ENCODE results near the gene C11orf91.

C11orf91 gene

DNA sequence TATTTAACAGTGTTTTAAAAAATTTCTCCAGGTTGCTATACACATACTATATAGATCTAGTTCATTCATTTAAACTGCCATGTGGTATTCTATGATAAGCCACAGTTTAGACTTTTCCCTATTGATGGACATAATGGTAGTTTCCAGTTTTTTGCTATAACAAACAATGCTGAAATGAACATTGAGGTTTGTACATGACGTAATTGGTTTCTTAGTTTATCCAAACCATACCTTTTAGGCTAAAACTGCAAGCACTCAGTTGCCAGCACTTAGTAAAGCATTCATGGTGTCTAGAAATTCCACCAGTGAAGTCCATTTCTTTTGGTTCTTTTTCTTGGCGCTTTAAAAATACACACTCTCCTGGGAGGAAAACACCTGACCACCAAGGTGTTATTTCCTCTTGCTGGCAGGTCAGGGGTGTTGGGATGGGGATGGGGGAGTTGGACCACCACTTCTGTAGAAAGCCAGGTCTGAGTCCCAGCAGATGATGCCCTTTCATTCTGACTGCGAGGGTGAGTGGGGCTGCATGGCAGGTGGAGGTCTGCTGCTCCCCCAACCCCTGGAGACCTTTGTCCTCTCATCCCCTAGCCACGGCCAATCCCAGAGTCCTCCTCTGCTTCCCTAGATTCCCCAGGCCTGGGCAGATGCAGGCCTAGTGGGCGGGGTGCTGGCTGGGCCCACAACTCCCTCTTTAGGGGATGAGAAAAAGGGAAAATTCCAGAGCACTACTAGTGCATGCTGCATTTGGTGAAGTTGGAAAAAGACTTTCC, 41.1 kb downstream of the C11orf91 start:
- Histone ChIP-seq H3K27me3 (ENCODE audit: control insufficient read depth, insufficient read depth, low read length) (no peaks in the 10 kb centered on the region), H3K4me1 (ENCODE audit: control insufficient read depth, insufficient read depth, low read length) (no peaks in the 10 kb centered on the region), H3K36me3 (ENCODE audit: control insufficient read depth, insufficient read depth, low read length) (no peaks in the 10 kb centered on the region), H3K4me3 (ENCODE audit: low read length) (no peak overlapping the region), H3K9me3 (ENCODE audit: control insufficient read depth, insufficient read depth, low read length) (no peaks in the 10 kb centered on the region), H3K27ac (ENCODE audit: low read length) (no peak overlapping the region)
- WGBS (ENCODE audit: insufficient coverage, insufficient read length), result no CpG with 5 or more reads among the region's 5 CpGs
- DNase-seq (ENCODE audit: low read depth, low spot score), result no peak

DNA sequence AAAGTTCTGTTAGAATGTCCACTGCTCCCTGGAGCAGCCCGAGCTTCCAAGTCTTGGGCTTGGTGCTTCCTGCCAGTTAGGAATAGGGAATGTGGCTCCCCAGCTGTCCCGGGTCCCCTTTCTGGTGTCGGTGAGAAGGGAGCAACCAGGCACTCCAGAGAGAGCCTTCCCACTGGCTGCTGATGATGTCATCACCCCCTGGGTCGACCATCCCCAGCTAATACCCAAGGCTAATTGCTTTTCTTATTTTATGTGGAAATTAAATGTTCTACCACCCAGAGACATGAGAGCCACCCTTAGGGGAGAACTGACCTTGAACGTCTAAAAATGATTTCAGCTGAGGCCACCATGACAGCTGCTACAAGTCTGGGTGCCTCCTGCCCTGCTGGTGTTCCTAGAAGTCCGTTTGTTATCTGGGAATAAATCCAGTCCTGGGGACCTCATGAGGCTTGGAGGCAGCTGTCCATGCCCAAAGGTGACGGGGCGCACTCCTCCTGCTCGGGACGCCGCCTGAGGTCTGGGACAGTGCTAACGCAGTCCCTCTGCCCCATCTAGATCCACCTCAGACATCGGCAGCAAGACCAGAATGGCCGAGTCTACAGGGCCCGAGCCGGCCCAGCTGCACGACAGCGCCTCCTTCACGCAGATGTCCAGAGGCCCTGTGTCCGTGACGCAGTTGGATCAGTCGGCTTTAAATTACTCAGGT, 42.3 kb downstream of the C11orf91 start:
- Histone ChIP-seq H3K27ac (ENCODE audit: low read length) (no peak overlapping the region), H3K4me3 (ENCODE audit: low read length) (no peak overlapping the region), H3K4me1 (ENCODE audit: control insufficient read depth, insufficient read depth, low read length) (no peaks in the 10 kb centered on the region), H3K9me3 (ENCODE audit: control insufficient read depth, insufficient read depth, low read length) (no peaks in the 10 kb centered on the region), H3K27me3 (ENCODE audit: control insufficient read depth, insufficient read depth, low read length) (no peaks in the 10 kb centered on the region), H3K36me3 (ENCODE audit: control insufficient read depth, insufficient read depth, low read length) (no peaks in the 10 kb centered on the region)
- no peak for DNase-seq (ENCODE audit: low read depth, low spot score)
- WGBS (ENCODE audit: insufficient coverage, insufficient read length), result no CpG with 5 or more reads among the region's 22 CpGs

- no peaks in the 10 kb centered on the region for H3K9me3 ChIP-seq (ENCODE audit: control insufficient read depth, insufficient read depth, low read length)
- H3K4me1 ChIP-seq (ENCODE audit: control insufficient read depth, insufficient read depth, low read length), result no peaks in the 10 kb centered on the region
- no peaks in the 10 kb centered on the region; the same call in 1 of the 2 replicates for H3K27me3 ChIP-seq (ENCODE audit: control insufficient read depth, insufficient read depth, low read length)
- no peaks in the 10 kb centered on the region for H3K36me3 ChIP-seq (ENCODE audit: control insufficient read depth, insufficient read depth, low read length)
- H3K4me3 ChIP-seq (ENCODE audit: low read length), result no peak overlapping the region
- no CpG with 5 or more reads among the region's 3 CpGs for WGBS (ENCODE audit: insufficient coverage, insufficient read length)
- no peak overlapping the region for H3K27ac ChIP-seq (ENCODE audit: low read length)
- no peak for DNase-seq (ENCODE audit: low read depth, low spot score)
These were observed 42.9 kb downstream of the C11orf91 start for GRCh38 chr11:33657757-33658156.

DNA sequence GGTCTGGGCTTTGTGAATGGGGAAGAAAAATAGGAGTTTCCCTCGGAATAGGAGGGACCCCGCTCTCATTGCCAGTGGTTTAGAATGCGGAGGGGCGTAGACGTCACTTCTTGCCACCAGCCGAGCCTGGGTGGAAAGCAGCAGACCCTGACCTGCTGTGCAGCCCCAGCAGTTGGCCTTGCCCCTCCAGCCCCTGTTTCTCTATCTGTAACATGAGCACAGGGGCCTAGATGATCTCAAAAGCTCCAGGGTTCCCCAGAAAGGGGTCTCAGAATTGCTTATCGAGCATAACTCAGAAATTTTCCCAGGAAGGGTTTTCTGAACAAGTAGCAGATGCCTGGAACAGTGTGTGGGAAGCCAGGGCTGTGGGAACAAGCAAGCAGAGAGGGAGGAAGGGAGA, 43.9 kb downstream of the C11orf91 start:
- WGBS (ENCODE audit: insufficient coverage, insufficient read length), result no CpG with 5 or more reads among the region's 7 CpGs

DNA sequence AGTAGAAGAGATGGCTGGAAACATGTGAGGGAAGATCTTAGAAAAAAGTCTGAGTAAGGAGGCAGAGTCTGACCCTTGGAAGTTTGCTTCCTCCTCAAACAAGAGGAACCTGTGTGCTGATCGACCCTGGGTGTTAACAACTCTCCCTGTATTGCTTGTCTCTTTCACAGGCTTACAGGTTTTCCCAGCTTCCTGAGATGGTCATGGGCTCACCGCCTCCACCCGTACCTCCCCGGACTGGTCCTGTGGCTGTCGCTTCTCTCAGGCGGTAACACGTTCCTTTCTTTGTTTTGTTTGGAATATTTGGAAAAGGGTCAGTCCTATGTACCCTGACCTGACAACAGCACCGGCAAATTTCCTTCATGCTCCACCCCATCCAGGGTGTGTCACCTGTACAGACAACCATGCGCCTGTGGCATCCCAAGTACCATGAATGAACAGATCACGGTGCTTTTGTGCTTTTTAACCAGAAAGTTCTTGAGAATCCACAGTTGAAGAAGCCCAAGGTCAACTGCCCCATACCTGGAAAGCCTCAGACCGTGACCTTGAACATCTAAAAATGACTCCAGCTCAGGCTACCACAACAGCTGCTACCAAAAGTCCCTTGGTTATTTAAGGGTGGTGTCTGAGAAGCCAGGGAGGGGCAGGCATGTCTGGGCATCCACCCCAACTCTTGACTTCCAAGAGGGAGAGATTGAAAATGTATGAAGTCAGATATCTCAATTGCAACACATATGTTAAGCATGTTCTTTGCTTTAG, 44.6 kb downstream of the C11orf91 start:
- H3K9me3 ChIP-seq (ENCODE audit: control insufficient read depth, insufficient read depth, low read length), result no peaks in the 10 kb centered on the region
- no peak overlapping the region for H3K4me3 ChIP-seq (ENCODE audit: low read length)
- H3K36me3 ChIP-seq (ENCODE audit: control insufficient read depth, insufficient read depth, low read length), result no peaks in the 10 kb centered on the region
- no peak overlapping the region for H3K27ac ChIP-seq (ENCODE audit: low read length)
- no peaks in the 10 kb centered on the region; the same call in 1 of the 2 replicates for H3K27me3 ChIP-seq (ENCODE audit: control insufficient read depth, insufficient read depth, low read length)
- DNase-seq (ENCODE audit: low read depth, low spot score), result no peak
- 0 out of 2 replicates have a peak, but pooled peaks cover 1% of the 10 kb centered on the region for H3K4me1 ChIP-seq (ENCODE audit: control insufficient read depth, insufficient read depth, low read length)
- WGBS (ENCODE audit: insufficient coverage, insufficient read length), result no CpG with 5 or more reads among the region's 11 CpGs

More for the DNA sequence above, 43.9 kb downstream of the C11orf91 start:
- H3K27me3 ChIP-seq (ENCODE audit: control insufficient read depth, insufficient read depth, low read length), result no peaks in the 10 kb centered on the region; the same call in 1 of the 2 replicates
- no peak overlapping the region for H3K27ac ChIP-seq (ENCODE audit: low read length)
- H3K36me3 ChIP-seq (ENCODE audit: control insufficient read depth, insufficient read depth, low read length), result no peaks in the 10 kb centered on the region
- H3K4me3 ChIP-seq (ENCODE audit: low read length), result no peak overlapping the region
- no peaks in the 10 kb centered on the region for H3K9me3 ChIP-seq (ENCODE audit: control insufficient read depth, insufficient read depth, low read length)
- 0 out of 2 replicates have a peak, but pooled peaks cover 1% of the 10 kb centered on the region for H3K4me1 ChIP-seq (ENCODE audit: control insufficient read depth, insufficient read depth, low read length)
- no peak for DNase-seq (ENCODE audit: low read depth, low spot score)

GRCh38 chr11:33654594-33654993, 46.0 kb downstream of the C11orf91 start:
- no peaks in the 10 kb centered on the region; the same call in 1 of the 2 replicates for H3K27me3 ChIP-seq (ENCODE audit: control insufficient read depth, insufficient read depth, low read length)
- 0 out of 2 replicates have a peak, but pooled peaks cover 1% of the 10 kb centered on the region for H3K4me1 ChIP-seq (ENCODE audit: control insufficient read depth, insufficient read depth, low read length)
- no peak overlapping the region for H3K27ac ChIP-seq (ENCODE audit: low read length)
- no CpG with 5 or more reads among the region's 6 CpGs for WGBS (ENCODE audit: insufficient coverage, insufficient read length)
- no peak overlapping the region for H3K4me3 ChIP-seq (ENCODE audit: low read length)
- no peaks in the 10 kb centered on the region for H3K9me3 ChIP-seq (ENCODE audit: control insufficient read depth, insufficient read depth, low read length)
- H3K36me3 ChIP-seq (ENCODE audit: control insufficient read depth, insufficient read depth, low read length), result no peaks in the 10 kb centered on the region
- DNase-seq (ENCODE audit: low read depth, low spot score), result no peak

DNA sequence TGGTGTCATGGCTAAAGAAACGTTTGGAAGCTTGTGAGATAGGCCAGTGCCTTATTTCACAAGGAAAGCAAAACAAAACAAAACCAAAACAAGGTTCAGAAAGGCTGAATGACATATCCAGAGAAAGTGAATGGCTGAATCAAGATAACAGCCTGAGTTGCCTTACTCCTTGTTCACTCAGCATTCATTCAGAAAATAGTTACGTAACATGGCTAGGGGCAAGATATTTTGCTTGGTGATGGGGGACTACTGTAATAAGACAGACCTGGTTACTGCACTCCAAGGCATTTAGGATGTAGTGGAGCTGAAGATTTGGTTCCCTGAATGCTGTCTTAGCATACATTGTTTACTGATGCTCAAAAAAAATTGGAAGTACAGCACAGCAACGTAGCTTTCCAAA, 47.7 kb downstream of the C11orf91 start:
- DNase-seq (ENCODE audit: low read depth, low spot score), result no peak
- no CpG with 5 or more reads among the region's 3 CpGs for WGBS (ENCODE audit: insufficient coverage, insufficient read length)

DNA sequence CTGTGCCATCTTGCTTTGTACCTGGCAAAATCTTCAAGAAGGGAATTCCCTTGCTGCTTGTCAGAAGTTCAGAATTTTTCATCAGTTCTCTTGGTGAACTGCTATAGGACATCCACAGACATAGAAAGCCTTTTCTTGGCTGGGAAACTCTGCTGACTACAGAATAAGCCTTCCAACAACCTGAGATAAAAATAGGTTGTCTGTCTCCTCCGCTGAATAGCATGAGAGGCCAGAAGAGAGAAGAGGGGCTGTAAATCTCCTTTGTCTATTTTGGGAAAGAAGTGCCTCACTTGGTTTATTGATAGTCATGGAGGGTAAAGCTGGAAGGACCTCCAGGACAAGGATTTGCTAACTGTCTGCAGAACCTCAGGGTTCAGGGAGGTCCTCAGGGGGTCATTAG, 48.2 kb downstream of the C11orf91 start:
- WGBS (ENCODE audit: insufficient coverage, insufficient read length), result no CpG with 5 or more reads among the region's 1 CpG
- Histone ChIP-seq H3K36me3 (ENCODE audit: control insufficient read depth, insufficient read depth, low read length) (no peaks in the 10 kb centered on the region), H3K9me3 (ENCODE audit: control insufficient read depth, insufficient read depth, low read length) (no peaks in the 10 kb centered on the region), H3K27ac (ENCODE audit: low read length) (no peak overlapping the region), H3K27me3 (ENCODE audit: control insufficient read depth, insufficient read depth, low read length) (no peaks in the 10 kb centered on the region; the same call in 1 of the 2 replicates), H3K4me3 (ENCODE audit: low read length) (no peak overlapping the region), H3K4me1 (ENCODE audit: control insufficient read depth, insufficient read depth, low read length) (0 out of 2 replicates have a peak, but pooled peaks cover 1% of the 10 kb centered on the region)
- DNase-seq (ENCODE audit: low read depth, low spot score), result no peak

More for the DNA sequence above, 47.7 kb downstream of the C11orf91 start:
- Histone ChIP-seq H3K4me1 (ENCODE audit: control insufficient read depth, insufficient read depth, low read length) (0 out of 2 replicates have a peak, but pooled peaks cover 1% of the 10 kb centered on the region), H3K27me3 (ENCODE audit: control insufficient read depth, insufficient read depth, low read length) (no peaks in the 10 kb centered on the region; the same call in 1 of the 2 replicates), H3K9me3 (ENCODE audit: control insufficient read depth, insufficient read depth, low read length) (no peaks in the 10 kb centered on the region), H3K4me3 (ENCODE audit: low read length) (no peak overlapping the region), H3K36me3 (ENCODE audit: control insufficient read depth, insufficient read depth, low read length) (no peaks in the 10 kb centered on the region), H3K27ac (ENCODE audit: low read length) (no peak overlapping the region)

DNA sequence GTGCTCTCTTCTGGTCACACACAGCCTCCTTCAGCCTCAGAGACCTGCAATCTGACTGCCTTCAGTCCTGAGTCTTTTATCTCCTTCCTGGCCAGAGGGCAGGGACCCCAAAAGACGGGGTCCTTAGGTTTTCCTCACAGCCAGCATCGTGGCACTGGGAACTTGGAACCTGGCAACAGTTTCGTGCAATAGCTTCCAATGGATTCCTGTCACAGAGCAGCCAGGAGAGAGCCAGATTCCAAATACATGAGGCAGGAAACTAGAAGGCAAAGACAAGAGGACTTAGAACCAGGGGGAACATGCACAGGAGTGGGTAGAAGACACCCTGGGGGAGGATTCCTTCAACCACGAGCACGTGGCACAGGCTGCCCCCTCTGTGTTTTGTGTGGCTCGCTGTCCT, 48.6 kb downstream of the C11orf91 start:
- no peak overlapping the region for H3K27ac ChIP-seq (ENCODE audit: low read length)
- H3K4me3 ChIP-seq (ENCODE audit: low read length), result no peak overlapping the region
- no peaks in the 10 kb centered on the region for H3K36me3 ChIP-seq (ENCODE audit: control insufficient read depth, insufficient read depth, low read length)
- no peaks in the 10 kb centered on the region; the same call in 1 of the 2 replicates for H3K27me3 ChIP-seq (ENCODE audit: control insufficient read depth, insufficient read depth, low read length)
- H3K9me3 ChIP-seq (ENCODE audit: control insufficient read depth, insufficient read depth, low read length), result no peaks in the 10 kb centered on the region
- 0 out of 2 replicates have a peak, but pooled peaks cover 1% of the 10 kb centered on the region for H3K4me1 ChIP-seq (ENCODE audit: control insufficient read depth, insufficient read depth, low read length)
- no CpG with 5 or more reads among the region's 6 CpGs for WGBS (ENCODE audit: insufficient coverage, insufficient read length)
- no peak for DNase-seq (ENCODE audit: low read depth, low spot score)

DNA sequence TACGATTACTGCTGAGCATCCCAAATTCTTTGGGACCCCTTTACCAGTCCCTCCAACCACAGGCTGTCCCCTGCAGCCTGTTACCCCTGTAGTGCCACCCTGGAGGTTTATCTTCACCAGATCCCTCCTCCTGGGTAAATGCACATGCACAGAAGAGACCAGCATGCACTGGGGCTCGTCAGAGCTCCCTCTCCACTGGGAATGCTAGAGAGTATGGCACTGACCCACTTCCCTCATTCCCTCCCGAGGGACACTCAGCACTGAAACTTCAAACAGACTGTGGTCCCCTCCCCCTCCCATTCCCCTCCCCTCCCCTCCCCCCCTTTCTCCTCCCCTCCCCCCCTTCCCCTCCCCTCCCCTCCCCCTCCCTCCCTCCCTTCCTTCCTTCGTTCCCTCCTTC, 49.1 kb downstream of the C11orf91 start:
- Histone ChIP-seq H3K4me1 (ENCODE audit: control insufficient read depth, insufficient read depth, low read length) (0 out of 2 replicates have a peak, but pooled peaks cover 1% of the 10 kb centered on the region), H3K36me3 (ENCODE audit: control insufficient read depth, insufficient read depth, low read length) (no peaks in the 10 kb centered on the region), H3K27me3 (ENCODE audit: control insufficient read depth, insufficient read depth, low read length) (no peaks in the 10 kb centered on the region; the same call in 1 of the 2 replicates), H3K27ac (ENCODE audit: low read length) (no peak overlapping the region), H3K9me3 (ENCODE audit: control insufficient read depth, insufficient read depth, low read length) (no peaks in the 10 kb centered on the region), H3K4me3 (ENCODE audit: low read length) (no peak overlapping the region)
- WGBS (ENCODE audit: insufficient coverage, insufficient read length), result no CpG with 5 or more reads among the region's 4 CpGs
- DNase-seq (ENCODE audit: low read depth, low spot score), result no peak

Measured in iPS DF 6.9 (cell line).